ENCODE measurements around the gene CCDC182.

Gene CCDC182

GRCh38 chr17:57745242-57745641 is at the start of gene CCDC182:
TSS of gene CCDC182 (minus strand) at chr17:57745299. CDS start at chr17:57745272, 27 bp downstream.
- H3K4me3 ChIP-seq (ENCODE audit: low read depth, low read length): no peak within 1 kb of the TSS

DNA sequence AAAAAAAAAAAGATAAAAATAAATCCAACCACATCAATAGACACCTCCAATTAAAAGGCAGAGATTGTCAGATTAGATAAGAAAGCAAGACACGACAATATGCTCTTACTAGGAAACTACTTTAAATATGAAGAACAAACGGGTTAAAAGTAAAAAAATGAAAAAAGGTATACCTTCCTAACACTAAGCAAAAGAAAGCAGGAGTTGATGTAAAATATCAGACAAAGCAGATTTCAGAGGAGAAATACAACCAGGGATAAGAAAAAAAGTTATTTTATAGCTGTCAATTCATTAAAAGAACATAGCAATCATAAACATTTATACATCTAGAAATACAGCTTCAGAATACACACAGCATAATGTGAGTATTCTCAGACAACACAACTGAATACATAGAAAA is 49.7 kb upstream of the CCDC182 start:
- TF ChIP-seq CTCF (IDR thresholded peaks at IDR 0.05; ENCODE audit: low read depth, low read length): no peak
- no peak overlapping the region for H3K4me3 ChIP-seq (ENCODE audit: low read depth, low read length)

More at GRCh38 chr17:57745242-57745641, at the start of gene CCDC182:
- no peak for TF ChIP-seq CTCF (IDR thresholded peaks at IDR 0.05; ENCODE audit: low read depth, low read length)

GRCh38 chr17:57788725-57789124 is 43.6 kb upstream of the CCDC182 start:
- H3K4me3 ChIP-seq (ENCODE audit: low read depth, low read length): no peak overlapping the region
- no peak for TF ChIP-seq CTCF (IDR thresholded peaks at IDR 0.05; ENCODE audit: low read depth, low read length)

GRCh38 chr17:57785022-57785421 is 39.9 kb upstream of the CCDC182 start:
- no peak for TF ChIP-seq CTCF (IDR thresholded peaks at IDR 0.05; ENCODE audit: low read depth, low read length)
- no peak overlapping the region for H3K4me3 ChIP-seq (ENCODE audit: low read depth, low read length)

DNA sequence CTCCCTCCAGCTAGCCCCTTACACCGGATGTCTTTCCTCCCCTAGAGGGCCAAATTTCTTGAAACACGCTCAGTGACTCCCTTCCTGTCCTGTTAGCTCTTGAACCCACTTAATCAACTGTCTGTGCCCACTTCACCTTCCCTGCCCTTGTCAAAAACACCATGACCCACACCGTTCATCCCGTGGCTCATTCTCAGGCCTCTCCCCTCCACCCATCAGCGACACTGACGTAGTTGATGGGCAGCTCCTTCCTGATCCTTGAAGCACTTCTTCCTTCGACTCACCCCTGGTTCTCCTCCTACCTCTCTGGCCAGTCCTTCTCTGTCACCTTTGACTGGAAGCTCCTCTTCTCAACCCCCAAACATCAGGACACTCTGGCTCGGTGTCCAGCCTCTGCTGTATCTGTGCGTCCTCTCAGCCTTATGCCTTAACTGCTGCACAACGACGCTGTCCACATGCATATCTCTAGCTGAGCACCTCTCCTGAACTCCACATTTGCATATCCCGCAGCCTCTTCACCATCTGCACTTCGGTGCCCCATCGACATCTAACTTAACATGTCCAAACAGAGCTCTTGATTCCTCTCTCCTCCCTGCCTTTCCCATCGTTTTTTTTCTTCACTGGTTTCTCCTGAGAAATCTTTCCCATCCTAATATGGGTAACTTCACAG is 39.3 kb upstream of the CCDC182 start:
- H3K4me3 ChIP-seq (ENCODE audit: low read depth, low read length): no peak overlapping the region
- no peak for TF ChIP-seq CTCF (IDR thresholded peaks at IDR 0.05; ENCODE audit: low read depth, low read length)

- peak; percentile 74 for TF ChIP-seq CTCF (IDR thresholded peaks at IDR 0.05; ENCODE audit: low read depth, low read length)
- H3K4me3 ChIP-seq (ENCODE audit: low read depth, low read length): no peak overlapping the region
Observed at GRCh38 chr17:57783338-57783742, 38.2 kb upstream of the CCDC182 start.

- no peak overlapping the region for H3K4me3 ChIP-seq (ENCODE audit: low read depth, low read length)
- no peak for TF ChIP-seq CTCF (IDR thresholded peaks at IDR 0.05; ENCODE audit: low read depth, low read length)
Observed at GRCh38 chr17:57782647-57783337, 37.7 kb upstream of the CCDC182 start.
